ENCODE results near the gene MAP2K2.

Gene MAP2K2

DNA sequence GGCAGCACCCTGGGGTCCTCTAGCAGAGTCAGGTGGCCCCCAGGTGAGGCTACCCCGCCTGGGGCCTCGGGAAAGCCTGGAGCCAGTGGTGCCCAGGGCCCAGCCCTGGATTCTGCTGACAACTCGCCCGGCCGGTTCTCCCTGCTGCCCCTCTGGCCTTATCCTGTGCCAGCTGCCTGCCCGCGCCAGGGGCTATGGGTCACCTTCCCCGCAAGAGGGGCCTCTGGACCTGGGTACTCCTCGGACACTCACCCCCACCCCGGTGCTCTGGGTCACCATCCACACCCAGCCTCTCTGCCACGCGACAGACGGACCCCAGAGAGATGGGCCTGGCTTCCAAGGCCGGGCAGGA lies 81.2 kb downstream of the MAP2K2 start:
- no peak for DNase-seq (ENCODE audit: low spot score)

DNA sequence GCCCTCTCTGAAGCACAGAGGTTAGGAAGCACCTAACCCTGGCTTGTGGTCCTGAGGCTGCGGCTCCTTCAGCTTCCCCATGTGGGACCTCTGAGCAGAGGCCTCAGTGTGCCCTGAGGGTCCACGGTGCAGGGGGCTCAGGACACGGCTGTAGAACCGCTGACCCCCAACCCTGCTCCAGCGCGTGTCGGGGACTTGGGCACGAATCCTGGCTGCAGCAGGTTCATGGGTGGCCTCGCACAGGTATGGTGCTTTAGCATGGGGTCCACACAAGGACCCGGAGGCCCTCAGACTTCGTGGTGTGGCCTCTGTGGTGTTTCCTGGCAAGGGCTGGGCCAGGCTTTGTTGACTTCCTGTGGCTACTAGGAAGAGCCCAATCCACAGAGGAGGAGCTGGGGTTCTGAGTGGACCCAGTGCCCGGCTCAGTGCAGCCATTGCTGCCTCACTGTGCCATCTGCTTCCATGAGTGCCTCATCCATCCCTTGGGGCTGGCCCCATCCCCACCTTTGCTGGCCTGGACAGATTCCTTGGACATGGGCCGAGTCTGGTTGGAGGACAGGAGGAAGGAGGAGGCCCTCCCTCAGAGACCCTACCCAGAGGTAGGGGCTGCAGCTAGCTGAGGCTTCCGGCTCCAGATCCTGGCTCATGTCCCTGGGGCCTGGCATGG lies 81.7 kb downstream of the MAP2K2 start:
- no peak for DNase-seq (ENCODE audit: low spot score)

Measured in pons (tissue), 1 donor.